SHP77 treated with DMSO at 0.1 percent for 48 hours (cell line): Measurements from ENCODE around the gene TNPO3.
"Not testable (repeated sequence)": the region's sequence is repeated elsewhere in the genome, so short reads cannot be mapped to it uniquely, and the experiment has no call there.

Experiments
- DNase-seq: peaks from one replicate; lab custom pipeline; 2025; lab: John Stamatoyannopoulos, UW

The TNPO3 gene

GRCh38 chr7:128961030-128961659 is 93.8 kb downstream of the TNPO3 start:
- no peak for DNase-seq

DNA sequence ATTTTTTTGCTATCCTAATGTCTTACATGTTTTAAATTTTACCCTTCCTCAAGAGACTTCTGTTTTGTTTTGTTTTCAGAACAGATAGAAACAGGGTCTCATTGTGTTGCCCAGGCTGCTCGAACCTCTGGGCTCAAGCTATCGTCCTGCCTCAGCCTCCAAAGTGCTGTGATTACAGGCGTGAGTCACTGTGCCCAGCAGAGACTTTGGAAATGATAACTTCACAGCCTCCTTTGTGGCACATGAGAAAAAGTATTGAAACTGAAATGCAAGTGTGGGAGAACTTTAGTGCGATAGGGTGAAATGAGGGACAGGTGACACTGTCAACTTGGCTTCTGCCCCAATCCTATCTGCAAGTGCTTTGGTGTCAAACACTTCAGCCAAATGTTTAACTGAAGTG is 95.6 kb downstream of the TNPO3 start:
- DNase-seq: no peak

- DNase-seq: no peak
Observed at GRCh38 chr7:128955981-128956380, 98.9 kb downstream of the TNPO3 start.

GRCh38 chr7:128954830-128955802 is 99.8 kb downstream of the TNPO3 start:
- DNase-seq: no peak

DNA sequence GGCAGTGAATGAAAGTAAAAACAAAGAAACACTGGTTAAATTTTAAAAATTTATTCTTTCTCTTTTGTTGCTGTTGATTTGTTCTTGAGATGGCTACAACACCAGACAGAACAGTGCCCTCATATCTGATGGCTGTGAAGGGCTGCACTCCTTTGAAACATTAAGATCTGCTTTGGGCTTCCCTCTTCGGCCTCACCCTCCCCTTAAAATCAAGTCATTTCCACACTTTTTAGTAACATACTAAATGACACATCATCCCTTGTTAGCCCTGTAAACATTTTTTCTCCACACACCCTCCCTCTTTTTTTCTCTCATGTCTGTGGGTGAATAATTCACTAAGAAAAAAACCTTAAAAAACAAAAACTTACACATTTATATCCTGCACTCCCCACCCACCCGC is 100.8 kb downstream of the TNPO3 start:
- no peak for DNase-seq

DNA sequence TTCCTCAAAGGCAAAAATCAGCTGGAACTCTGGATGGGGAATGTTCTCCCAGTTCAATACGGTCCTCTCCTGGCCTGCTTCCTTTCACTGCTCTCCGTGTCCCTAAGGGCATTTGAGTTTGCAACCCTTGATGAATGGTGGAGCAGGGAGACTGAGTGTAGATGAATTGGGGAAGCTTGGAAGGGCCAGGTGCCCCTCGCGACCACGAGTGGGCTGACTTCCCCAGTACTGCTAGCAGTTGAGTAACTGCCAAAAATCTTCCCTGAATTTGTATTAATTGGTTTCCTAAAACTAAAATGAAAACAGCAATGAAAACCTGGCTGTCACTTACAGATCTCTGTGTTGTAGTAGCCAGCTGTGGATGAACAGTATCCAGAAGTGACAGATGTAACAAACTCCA is 103.6 kb downstream of the TNPO3 start:
- no peak for DNase-seq

GRCh38 chr7:128948976-128949760 is 105.7 kb downstream of the TNPO3 start:
- DNase-seq: no peak

GRCh38 chr7:128948312-128948973 is 106.5 kb downstream of the TNPO3 start:
- no peak for DNase-seq

DNA sequence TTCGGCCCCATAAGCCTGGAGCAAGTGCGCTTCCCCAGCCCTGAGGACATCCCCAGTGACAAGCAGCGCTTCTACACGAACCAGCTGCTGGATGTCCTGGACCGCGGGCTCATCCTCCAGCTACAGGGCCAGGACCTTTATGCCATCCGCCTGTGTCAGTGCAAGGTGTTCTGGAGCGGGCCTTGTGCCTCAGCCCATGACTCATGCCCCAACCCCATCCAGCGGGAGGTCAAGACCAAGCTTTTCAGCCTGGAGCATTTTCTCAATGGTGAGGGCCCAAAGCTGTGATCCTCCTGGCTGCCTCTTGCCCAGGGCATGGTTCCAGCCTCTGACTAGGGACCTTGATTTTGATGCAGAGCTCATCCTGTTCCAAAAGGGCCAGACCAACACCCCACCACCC is 107.1 kb downstream of the TNPO3 start:
- no peak for DNase-seq

DNA sequence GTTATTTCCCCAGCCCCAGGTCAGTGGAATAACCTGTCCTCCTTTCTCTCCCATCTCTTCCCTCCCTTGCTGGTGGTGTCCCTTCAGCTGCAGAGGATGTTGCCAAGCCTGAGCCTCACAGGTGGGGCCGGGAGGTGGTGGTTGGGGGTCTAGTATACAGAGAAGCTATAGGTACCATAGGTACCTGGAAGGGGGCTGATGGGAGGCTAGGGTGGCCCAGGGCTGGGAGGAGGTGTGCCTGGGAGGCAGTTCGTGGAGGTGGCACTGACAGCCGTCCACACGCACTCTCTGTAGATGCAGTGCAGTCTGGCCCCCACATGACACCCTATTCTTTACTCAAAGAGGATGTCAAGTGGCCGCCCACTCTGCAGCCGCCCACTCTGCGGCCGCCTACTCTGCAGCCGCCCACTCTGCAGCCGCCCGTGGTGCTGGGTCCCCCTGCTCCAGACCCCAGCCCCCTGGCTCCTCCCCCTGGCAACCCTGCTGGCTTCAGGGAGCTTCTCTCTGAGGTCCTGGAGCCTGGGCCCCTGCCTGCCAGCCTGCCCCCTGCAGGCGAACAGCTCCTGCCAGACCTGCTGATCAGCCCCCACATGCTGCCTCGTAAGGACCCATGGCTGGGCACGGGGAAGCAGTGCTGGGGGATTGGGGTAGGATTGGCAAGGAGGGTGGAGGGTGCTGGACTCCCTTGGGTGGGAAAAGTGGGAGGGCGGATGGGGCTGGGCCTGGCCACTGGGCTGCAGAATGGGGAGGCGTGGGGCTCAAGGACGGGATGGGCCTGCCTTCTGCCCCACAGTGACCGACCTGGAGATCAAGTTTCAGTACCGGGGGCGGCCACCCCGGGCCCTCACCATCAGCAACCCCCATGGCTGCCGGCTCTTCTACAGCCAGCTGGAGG is 107.7 kb downstream of the TNPO3 start:
- DNase-seq: no peak

DNA sequence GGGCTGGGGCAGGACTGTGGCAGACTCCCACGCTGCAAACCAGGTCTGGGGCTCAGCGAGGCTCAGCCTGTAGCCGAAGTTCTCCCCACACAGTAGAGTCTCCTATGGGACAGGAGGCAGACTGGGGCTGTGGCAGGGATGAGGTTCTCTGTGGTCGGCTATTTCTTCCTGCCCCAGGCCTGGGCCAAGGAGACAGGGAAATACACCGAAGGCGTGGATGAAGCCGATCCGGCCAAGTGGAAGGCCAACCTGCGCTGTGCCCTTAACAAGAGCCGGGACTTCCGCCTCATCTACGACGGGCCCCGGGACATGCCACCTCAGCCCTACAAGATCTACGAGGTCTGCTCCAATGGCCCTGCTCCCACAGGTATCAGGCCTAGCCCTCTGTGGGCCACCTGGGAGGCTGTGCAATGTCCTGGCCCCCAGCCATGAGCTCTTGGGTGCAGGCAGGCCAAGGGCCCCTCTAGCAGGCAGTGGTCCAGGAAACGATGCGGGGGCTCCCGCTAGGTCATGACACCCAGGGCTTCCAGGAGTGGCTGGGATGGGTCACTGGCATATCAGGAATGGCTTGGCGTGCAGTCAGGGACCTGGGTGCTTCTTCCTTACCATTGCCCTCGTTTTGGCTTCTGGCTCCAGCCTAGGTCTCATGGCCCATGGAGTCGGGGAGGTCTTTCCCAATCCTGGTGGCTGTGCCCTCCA is 109.1 kb downstream of the TNPO3 start:
- DNase-seq: no peak

DNA sequence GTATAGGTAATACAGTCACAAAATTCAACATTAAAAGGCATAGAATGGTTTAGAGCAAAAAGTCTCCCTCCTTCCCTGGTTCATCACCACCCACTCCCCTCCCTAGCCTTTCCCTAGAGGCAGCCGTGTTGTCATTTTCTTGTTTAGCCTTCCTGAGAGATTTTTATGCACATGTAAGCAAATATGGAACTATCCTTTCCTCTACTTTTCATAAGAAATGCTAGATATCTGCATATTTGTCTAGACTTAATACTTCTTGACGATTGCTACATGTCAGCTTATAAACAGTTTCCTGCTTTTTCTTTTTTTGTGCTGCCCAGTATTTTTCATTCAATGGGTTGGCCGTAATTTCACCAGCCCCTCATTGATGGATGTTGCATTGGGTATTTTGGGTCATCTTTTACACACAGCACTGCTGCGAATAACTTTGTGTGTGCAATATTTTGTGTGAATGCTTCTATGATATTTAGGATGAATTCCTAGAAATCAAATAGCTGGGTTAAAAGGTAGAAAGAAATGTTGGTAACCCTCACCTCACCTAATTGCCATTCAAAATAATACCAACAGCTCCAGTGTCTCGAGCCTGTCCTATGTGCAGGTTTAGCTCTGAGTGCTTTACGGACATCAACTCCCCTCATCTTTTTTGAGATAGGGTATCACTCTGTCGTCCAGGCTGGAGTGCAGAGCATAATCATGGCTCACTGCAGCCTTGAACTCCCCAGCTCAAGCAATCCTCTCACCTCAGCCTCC is 110.2 kb downstream of the TNPO3 start:
- DNase-seq: no peak

DNA sequence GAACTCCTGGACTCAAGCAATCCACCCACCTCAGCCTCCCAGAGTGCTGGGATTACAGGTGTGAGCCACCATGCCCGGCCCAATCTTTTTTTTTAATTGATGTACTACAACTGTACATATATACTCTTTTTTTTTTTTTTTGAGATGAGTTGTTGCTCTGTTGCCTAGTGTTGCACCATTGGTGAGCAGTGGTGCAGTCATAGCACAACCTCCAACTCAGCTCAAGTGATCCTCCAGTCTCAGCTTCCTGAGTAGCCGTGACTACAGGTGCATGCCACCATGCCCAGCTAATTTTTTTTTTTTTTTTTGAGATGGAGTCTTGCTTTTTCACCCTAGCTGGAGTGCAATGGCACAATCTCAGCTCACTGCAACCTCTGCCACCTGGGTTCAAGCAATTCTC is 111.7 kb downstream of the TNPO3 start:
- DNase-seq: not testable (repeated sequence)

DNA sequence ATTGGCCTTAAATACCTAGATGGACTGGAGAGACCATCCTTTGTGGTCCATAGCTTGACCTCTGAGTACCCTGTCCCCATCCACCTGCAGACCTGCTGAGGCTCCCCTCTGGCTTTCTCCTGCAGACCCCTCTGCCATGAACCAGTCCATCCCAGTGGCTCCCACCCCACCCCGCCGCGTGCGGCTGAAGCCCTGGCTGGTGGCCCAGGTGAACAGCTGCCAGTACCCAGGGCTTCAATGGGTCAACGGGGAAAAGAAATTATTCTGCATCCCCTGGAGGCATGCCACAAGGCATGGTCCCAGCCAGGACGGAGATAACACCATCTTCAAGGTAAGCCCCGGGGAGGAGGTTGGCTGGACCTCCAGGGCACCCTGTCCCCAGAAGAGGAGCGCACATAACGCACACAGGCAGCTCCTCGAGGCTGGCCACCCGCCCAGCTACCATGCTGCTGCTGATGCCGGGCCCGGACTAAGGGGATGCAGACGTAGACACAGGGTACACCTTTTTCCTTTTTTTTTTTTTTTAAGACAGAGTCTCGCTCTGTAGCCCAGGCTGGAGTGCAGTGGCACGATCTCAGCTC is 112.9 kb downstream of the TNPO3 start:
- no peak for DNase-seq

DNA sequence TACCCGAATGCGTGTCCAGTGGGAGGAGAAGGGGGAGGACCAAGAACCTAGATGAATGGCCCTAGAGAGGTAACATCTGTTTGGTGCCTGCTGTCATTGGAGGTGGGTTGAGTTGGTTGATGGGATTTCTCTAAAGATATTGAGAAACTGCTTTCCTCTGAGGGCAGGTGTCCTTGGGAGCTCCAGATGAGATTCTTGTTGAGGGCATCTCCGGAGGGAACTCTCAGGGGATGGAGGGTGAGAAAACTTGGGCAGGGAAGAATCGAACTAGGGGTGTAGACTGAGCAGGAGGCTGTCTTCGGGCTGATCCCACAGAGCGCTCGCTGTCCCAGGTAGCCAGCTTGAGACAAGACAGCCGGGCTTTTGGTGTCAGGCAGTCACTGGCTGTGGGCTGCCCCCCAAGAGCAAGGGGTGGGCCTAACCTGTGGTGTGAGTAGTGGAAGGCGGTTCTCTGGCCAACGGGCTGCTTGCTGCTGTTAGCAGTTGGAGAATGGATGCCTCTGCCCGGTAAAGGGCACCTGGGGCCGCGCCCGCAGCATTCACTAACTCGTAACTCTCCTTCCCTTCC is 113.5 kb downstream of the TNPO3 start:
- DNase-seq: no peak

DNA sequence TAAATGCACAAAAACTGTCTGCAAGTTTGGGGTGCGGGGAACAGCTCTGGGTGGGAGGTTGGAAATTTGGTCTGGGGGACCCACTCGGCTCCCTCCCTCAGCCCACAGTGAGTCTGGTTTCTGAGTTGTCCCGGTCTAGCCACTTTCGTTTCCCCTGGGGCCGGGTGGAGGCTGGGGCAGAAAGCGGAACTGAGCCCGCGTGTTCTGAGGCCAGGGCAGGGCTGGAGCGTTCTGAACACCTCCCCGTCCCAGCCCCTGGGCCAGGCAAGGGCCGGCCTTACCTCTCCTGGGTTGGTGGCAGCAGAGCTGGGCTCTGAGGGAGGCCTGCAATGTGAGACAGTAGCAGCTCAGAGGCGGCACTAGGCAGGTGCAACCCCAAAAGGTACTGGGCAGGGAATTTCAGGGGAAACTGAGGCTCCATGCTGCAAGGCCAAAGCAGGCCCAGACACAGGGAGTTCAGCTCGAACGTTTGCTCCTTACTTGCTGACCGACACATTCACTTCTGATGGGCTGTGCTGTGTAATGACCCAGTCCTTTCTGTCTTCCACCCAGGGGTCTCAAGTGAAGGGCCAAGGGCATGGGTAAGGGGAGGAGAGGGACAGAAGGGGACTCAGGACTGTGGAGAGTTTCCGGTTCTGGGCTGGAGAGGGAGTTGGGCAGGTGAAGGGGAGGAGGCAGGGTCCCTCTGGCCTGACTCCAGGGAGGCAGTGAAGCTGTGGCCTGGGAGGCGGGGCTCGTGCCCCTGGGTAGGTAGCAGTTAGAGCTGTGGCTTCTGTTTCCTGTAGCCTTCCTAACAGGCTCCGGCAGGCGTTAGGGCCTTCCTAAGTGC is 114.2 kb downstream of the TNPO3 start:
- DNase-seq: no peak

DNA sequence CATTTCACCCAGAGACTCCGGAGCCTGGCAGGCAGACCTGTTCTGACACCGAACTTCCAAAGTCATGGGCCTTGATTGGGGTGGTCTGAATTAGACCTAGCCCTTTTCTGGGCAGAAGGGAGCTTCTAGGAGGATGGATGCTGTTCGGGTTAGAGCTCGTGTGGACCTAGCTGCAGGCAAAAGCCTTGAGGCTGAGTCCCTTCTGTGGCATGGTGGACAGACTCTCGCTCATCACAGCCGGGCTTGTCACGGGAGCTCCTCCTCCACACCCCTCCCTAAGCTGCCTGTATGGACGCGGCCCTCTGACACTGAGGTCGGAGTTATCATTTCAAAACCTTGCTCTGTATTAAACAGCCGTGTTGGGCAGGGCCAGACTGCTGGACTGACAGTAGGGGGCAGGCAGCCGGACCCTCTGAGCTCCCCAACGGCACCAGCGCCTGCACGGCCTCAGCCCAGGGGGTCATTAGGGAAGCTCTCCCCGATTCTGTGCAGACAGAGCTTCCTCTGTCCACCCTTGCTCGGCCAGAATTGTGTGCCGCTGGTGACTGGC is 115.0 kb downstream of the TNPO3 start:
- no peak for DNase-seq
